Gastroesophageal sphincter (tissue), 3 donors: ENCODE results near the gene L3MBTL4.

ENCODE experiments used
- EP300 ChIP-seq: sonication (generic); formaldehyde crosslinking; IDR thresholded peaks from one replicate; pipeline ENCODE4 v1.6.1; 2017; ENCODE audit warnings: antibody characterized with exemption, mild to moderate bottlenecking
- POLR2A ChIP-seq, 2 donors: fragments of 450-650 bp; IDR thresholded peaks; one replicate each; pipeline ENCODE4 v1.6.1; 2017; ENCODE audit warnings: antibody characterized with exemption in 2 of 2, mild to moderate bottlenecking in 2 of 2, moderate library complexity in 1 of 2
- POLR2AphosphoS5 ChIP-seq: sonication (generic); formaldehyde crosslinking; IDR thresholded peaks from one replicate; pipeline ENCODE4 v1.6.1; 2017; ENCODE audit warnings: antibody characterized with exemption
- TF ChIP-seq, protein P1 (sequence below), 4 experiments: fragments of 200-600 bp in 2 of 4; fragments of 450-650 bp in 2 of 4; sonication (generic) in 1 of 4; IDR thresholded peaks; one replicate each; pipeline ENCODE4 v1.5.1; 2017 to 2019; ENCODE audit warnings: antibody characterized with exemption in 4 of 4, mild to moderate bottlenecking in 2 of 4, moderate library complexity in 2 of 4

DNA sequence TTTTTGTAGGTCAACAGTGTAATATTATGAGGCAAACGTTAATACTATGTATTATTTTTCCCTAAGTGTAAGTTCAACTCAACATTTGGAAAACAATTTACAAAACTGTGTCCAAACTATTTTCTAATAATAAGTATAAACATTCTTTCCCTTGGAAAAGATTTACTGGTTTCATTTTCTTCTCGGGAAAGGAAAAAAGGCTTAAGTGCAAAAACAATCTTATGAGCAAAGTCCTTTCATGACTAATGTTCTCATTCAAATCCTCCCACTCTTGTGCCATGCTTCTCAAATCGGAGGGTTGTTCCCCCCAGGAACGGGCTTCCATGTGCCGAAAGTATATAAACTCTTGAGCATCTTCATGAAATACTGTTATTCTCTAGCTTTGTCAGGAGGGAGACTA lies 19.8 kb upstream of the L3MBTL4 start:
- no peak for TF ChIP-seq POLR2A (IDR thresholded peaks at IDR 0.05)
- TF ChIP-seq, protein P1, sequence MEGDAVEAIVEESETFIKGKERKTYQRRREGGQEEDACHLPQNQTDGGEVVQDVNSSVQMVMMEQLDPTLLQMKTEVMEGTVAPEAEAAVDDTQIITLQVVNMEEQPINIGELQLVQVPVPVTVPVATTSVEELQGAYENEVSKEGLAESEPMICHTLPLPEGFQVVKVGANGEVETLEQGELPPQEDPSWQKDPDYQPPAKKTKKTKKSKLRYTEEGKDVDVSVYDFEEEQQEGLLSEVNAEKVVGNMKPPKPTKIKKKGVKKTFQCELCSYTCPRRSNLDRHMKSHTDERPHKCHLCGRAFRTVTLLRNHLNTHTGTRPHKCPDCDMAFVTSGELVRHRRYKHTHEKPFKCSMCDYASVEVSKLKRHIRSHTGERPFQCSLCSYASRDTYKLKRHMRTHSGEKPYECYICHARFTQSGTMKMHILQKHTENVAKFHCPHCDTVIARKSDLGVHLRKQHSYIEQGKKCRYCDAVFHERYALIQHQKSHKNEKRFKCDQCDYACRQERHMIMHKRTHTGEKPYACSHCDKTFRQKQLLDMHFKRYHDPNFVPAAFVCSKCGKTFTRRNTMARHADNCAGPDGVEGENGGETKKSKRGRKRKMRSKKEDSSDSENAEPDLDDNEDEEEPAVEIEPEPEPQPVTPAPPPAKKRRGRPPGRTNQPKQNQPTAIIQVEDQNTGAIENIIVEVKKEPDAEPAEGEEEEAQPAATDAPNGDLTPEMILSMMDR (IDR thresholded peaks at IDR 0.05) = no peak
- TF ChIP-seq EP300 = no peak
- no peak for TF ChIP-seq POLR2AphosphoS5
